Measurements from ENCODE around the gene FOXO3.

The FOXO3 gene

DNA sequence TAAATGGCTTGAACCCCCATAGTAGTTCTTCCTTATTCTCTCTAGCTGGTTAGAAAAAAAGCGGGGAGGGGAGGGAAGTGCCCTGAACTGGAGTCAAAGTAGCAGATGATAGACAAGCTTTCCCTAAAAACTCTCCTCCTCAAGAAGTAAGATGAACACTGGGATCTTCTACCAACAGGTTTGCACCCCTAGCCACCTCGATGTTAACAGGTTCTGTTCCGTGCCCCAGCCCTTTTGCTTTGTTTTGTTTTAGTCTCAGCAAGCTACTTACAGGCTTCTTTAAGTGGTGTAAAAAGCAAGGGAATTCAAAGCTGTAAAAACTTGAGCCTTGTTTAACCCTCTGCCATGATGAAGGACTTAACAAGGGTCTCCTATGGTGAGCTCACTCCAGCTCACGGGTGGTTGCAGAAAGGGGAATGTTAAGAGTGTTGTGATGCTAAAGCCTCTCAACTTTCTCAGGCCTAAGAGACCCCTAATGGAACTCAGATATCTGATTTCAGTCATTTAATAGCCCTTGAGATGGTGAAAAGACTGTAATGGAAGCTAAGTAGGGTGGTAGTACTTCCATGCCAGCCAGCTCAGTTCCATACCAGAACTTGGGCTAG, 106.0 kb downstream of the FOXO3 start:
- no peak overlapping the region for H3K27ac ChIP-seq
- no peaks in the 10 kb centered on the region for H3K9me3 ChIP-seq (ENCODE audit: severe bottlenecking)
- no peaks in the 10 kb centered on the region for H3K27me3 ChIP-seq (ENCODE audit: insufficient read depth, low read depth, severe bottlenecking)
- no peak for TF ChIP-seq CTCF (IDR thresholded peaks at IDR 0.05; ENCODE audit: low read depth, low read length)
- no peak for DNase-seq
- peaks cover 4% of the 10 kb centered on the region; the same call in 1 of the 2 replicates for H3K36me3 ChIP-seq
- no peak overlapping the region for H3K4me3 ChIP-seq (ENCODE audit: low read depth, low read length)

GRCh38 chr6:108667993-108668392, 107.3 kb downstream of the FOXO3 start:
- no peak overlapping the region for H3K4me3 ChIP-seq (ENCODE audit: low read depth, low read length)
- no peak for TF ChIP-seq CTCF (IDR thresholded peaks at IDR 0.05; ENCODE audit: low read depth, low read length)
- no peak for DNase-seq

GRCh38 chr6:108669673-108670072, 109.0 kb downstream of the FOXO3 start:
- Histone ChIP-seq H3K9me3 (ENCODE audit: severe bottlenecking) (no peaks in the 10 kb centered on the region), H3K36me3 (peaks cover 4% of the 10 kb centered on the region; the same call in 1 of the 2 replicates), H3K4me3 (ENCODE audit: low read depth, low read length) (no peak overlapping the region), H3K27me3 (ENCODE audit: insufficient read depth, low read depth, severe bottlenecking) (no peaks in the 10 kb centered on the region), H3K27ac (no peak overlapping the region)
- DNase-seq, result no peak
- no peak for TF ChIP-seq CTCF (IDR thresholded peaks at IDR 0.05; ENCODE audit: low read depth, low read length)

More at GRCh38 chr6:108667993-108668392, 107.3 kb downstream of the FOXO3 start:
- Histone ChIP-seq H3K36me3 (peaks cover 4% of the 10 kb centered on the region; the same call in 1 of the 2 replicates), H3K9me3 (ENCODE audit: severe bottlenecking) (no peaks in the 10 kb centered on the region), H3K27me3 (ENCODE audit: insufficient read depth, low read depth, severe bottlenecking) (no peaks in the 10 kb centered on the region), H3K27ac (no peak overlapping the region)

DNA sequence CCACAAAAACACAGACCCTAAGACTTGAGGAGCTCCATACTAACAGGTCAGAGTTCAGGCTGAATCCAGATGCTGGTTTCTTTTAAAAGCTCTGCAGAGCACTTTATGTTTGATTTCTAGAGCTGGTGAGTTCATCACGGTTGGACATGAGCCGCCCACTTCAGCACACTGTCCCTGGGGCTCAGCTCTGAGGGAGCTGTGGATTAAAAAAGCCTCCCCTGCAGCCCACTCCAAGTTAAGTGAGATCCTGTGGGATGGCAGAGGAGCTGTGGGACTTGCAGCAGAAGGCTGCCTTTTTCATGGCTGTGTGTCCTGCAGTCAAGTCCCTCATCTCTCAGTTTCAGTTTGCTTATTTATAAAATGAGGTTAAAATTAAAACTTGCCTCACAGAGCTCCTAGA, 110.5 kb downstream of the FOXO3 start:
- Histone ChIP-seq H3K9me3 (ENCODE audit: severe bottlenecking) (no peaks in the 10 kb centered on the region), H3K27me3 (ENCODE audit: insufficient read depth, low read depth, severe bottlenecking) (no peaks in the 10 kb centered on the region), H3K36me3 (no peaks in the 10 kb centered on the region), H3K27ac (no peak overlapping the region), H3K4me3 (ENCODE audit: low read depth, low read length) (no peak overlapping the region)
- no peak for DNase-seq
- TF ChIP-seq CTCF (IDR thresholded peaks at IDR 0.05; ENCODE audit: low read depth, low read length), result no peak

DNA sequence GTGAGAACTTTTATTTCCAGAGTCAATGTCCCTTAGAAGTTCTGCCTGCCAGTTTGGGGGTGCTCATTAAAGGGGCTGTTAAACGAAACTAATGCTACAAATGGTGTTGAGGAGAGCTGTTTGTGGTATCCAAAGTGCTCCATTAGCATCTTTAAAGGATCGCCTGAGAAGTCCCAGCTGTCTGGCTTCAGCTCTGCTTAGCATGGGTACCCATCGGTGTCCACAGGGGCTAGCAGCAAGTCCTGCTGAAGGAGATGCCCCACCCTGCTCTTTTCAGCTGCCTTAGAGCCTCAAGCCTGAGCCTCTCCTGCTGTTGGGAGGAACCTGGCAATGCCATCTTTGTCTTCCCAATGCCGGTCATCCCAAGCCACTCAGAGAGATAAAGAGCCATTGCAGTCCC, 111.1 kb downstream of the FOXO3 start:
- no peaks in the 10 kb centered on the region for H3K27me3 ChIP-seq (ENCODE audit: insufficient read depth, low read depth, severe bottlenecking)
- H3K27ac ChIP-seq, result no peak overlapping the region
- TF ChIP-seq CTCF (IDR thresholded peaks at IDR 0.05; ENCODE audit: low read depth, low read length), result no peak
- no peak for DNase-seq
- H3K4me3 ChIP-seq (ENCODE audit: low read depth, low read length), result no peak overlapping the region
- no peaks in the 10 kb centered on the region for H3K36me3 ChIP-seq
- H3K9me3 ChIP-seq (ENCODE audit: severe bottlenecking), result no peaks in the 10 kb centered on the region

DNA sequence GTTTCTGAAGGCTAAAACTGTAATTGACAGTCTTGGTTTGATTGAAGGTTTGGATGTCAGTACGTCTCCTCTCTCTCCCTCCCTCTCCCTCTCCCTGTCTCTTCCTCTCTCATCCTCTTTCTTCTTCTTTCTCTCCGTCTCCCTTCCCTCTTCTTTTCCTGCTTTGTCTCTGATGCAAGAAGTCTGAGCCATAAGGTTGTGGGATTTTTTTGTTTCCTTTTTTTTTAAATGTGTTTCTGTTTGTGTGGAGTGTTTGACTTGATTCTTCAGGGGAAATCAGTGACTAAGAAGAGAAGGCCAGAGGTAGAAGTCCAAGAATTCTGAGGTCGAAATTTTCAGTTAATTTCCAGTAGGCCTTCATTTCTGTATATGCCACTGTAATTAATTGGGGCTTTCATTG, 111.9 kb downstream of the FOXO3 start:
- TF ChIP-seq CTCF (IDR thresholded peaks at IDR 0.05; ENCODE audit: low read depth, low read length), result no peak
- Histone ChIP-seq H3K36me3 (no peaks in the 10 kb centered on the region), H3K4me3 (ENCODE audit: low read depth, low read length) (no peak overlapping the region), H3K27ac (no peak overlapping the region), H3K27me3 (ENCODE audit: insufficient read depth, low read depth, severe bottlenecking) (no peaks in the 10 kb centered on the region), H3K9me3 (ENCODE audit: severe bottlenecking) (no peaks in the 10 kb centered on the region)
- DNase-seq, result no peak
